Endothelial cell of umbilical vein (primary cell): ENCODE data around the gene PPM1D. TPM values are rescaled to one million over a fixed set of nuclear protein-coding genes. Genes with fewer than 3 reads are reported as not detected.

ENCODE experiments used
- BruUV-seq: library from RNA; stranded (reverse); fragments of 400-500 nt; replicated peaks from 2 replicates; lab custom pipeline; 2021; lab: Mats Ljungman, UMichigan
- CTCF ChIA-PET: fragments of 300-600, 350-600 bp; sonication (Branson Sonifier 250); formaldehyde crosslinking; loops from one replicate; lab custom pipeline; 2021; ENCODE audit warnings: antibody characterized with exemption, inconsistent platforms; lab: Charles Lee
- POLR2A ChIA-PET: fragments of 300-600, 350-600 bp; sonication (Branson Sonifier 250); formaldehyde crosslinking; loops from one replicate; lab custom pipeline; 2021; ENCODE audit warnings: antibody characterized with exemption, inconsistent platforms; lab: Charles Lee
- DNase-seq: peaks from one replicate; pipeline ENCODE4 v3.0.0-alpha.2; 2011; ENCODE audit warnings: low read depth, low spot score
- FAIRE-seq: peaks from 2 replicates; lab custom pipeline; 2011; peaks lifted over from hg19 to GRCh38; lab: Jason Lieb, UNC
- H2AFZ ChIP-seq: 2 replicates; pipeline ENCODE4 v1.6.0; 2012; ENCODE audit warnings: low read depth, low read length, control low read depth, inconsistent platforms
- H3K27ac ChIP-seq: 2 replicates; pipeline ENCODE4 v1.5.1; 2011; ENCODE audit warnings: low read depth, mild to moderate bottlenecking, control low read depth, low read length, moderate library complexity; ENCODE audit not compliant: insufficient read depth
- H3K27me3 ChIP-seq, 2 experiments: 2 replicates each; pipeline versions ENCODE4 v1.6.0 to v1.6.1; 2011; ENCODE audit warnings: low read length in 2 of 2, mixed read lengths in 1 of 2; ENCODE audit not compliant: control insufficient read depth in 2 of 2, insufficient read depth in 2 of 2
- H3K36me3 ChIP-seq, 2 experiments: 2 replicates in 1 of 2; 3 replicates in 1 of 2; pipeline ENCODE4 v1.5.1; 2011; ENCODE audit warnings: low read length in 2 of 2, mild to moderate bottlenecking in 1 of 2, moderate library complexity in 1 of 2; ENCODE audit not compliant: control insufficient read depth in 2 of 2, insufficient read depth in 2 of 2; ENCODE audit errors: extremely low read depth in 1 of 2
- H3K4me1 ChIP-seq: 3 replicates; pipeline ENCODE4 v1.5.1; 2011; ENCODE audit warnings: mild to moderate bottlenecking, low read length; ENCODE audit not compliant: control insufficient read depth, insufficient read depth; ENCODE audit errors: extremely low read depth
- H3K4me2 ChIP-seq: 2 replicates; pipeline ENCODE4 v1.6.1; 2011; ENCODE audit warnings: low read length, control low read depth, mixed read lengths; ENCODE audit not compliant: insufficient read depth
- H3K4me3 ChIP-seq, 3 experiments: fragments of 200-600 bp in 1 of 3; sonication (generic), shearing (Covaris generic) in 1 of 3; replicated peaks in 1 of 3; 2 replicates each; pipeline ENCODE4 v1.5.1; 2011 to 2016; ENCODE audit warnings: control low read depth in 3 of 3, low read length in 3 of 3, mild to moderate bottlenecking in 2 of 3, inconsistent platforms in 1 of 3, low read depth in 1 of 3, moderate library complexity in 1 of 3; ENCODE audit not compliant: insufficient read depth in 1 of 3
- H3K79me2 ChIP-seq: 2 replicates; pipeline ENCODE4 v1.6.0; 2012; ENCODE audit warnings: low read length, inconsistent platforms; ENCODE audit not compliant: control insufficient read depth, insufficient read depth
- H3K9ac ChIP-seq: replicated peaks from 2 replicates; pipeline ENCODE3; 2011; ENCODE audit warnings: low read length, control low read depth; ENCODE audit not compliant: insufficient read depth; ENCODE audit errors: extremely low read depth
- H3K9me1 ChIP-seq: replicated peaks from 3 replicates; pipeline ENCODE4 v1.6.0; 2011; ENCODE audit warnings: mild to moderate bottlenecking, low read length; ENCODE audit not compliant: control insufficient read depth, insufficient read depth; ENCODE audit errors: extremely low read depth
- H3K9me3 ChIP-seq: replicated peaks from 2 replicates; pipeline ENCODE4 v1.5.1; 2012; ENCODE audit warnings: low read length, inconsistent platforms; ENCODE audit not compliant: control insufficient read depth, insufficient read depth
- H4K20me1 ChIP-seq: replicated peaks from 2 replicates; pipeline ENCODE3; 2011; ENCODE audit warnings: mild to moderate bottlenecking, low read length; ENCODE audit not compliant: control insufficient read depth, insufficient read depth; ENCODE audit errors: extremely low read depth
- CTCF ChIP-seq, 2 donors: IDR thresholded peaks; 1 replicate in 1 of 2; 2 replicates in 1 of 2; pipeline ENCODE4 v1.5.1; 2011; ENCODE audit warnings: low read length in 2 of 2, mild to moderate bottlenecking in 2 of 2, moderate library complexity in 2 of 2, control low read depth in 1 of 2, inconsistent platforms in 1 of 2, low read depth in 1 of 2; ENCODE audit not compliant: insufficient read depth in 1 of 2; ENCODE audit errors: extremely low read depth in 1 of 2
- EZH2 ChIP-seq: IDR thresholded peaks from 2 replicates; pipeline ENCODE4 v1.6.1; 2012; ENCODE audit warnings: borderline replicate concordance, low read depth, mild to moderate bottlenecking, moderate library complexity, low read length, inconsistent platforms; ENCODE audit not compliant: severe bottlenecking
- FOS ChIP-seq: IDR thresholded peaks from 2 replicates; pipeline ENCODE4 v1.6.1; 2011; ENCODE audit warnings: mild to moderate bottlenecking, low read length, moderate library complexity, borderline replicate concordance; ENCODE audit not compliant: insufficient read depth
- GATA2 ChIP-seq: IDR thresholded peaks from 2 replicates; pipeline ENCODE4 v1.7.0; 2011; ENCODE audit warnings: low read depth, mild to moderate bottlenecking, moderate library complexity, mixed read lengths, low read length; ENCODE audit not compliant: insufficient read length, insufficient read depth
- JUN ChIP-seq: IDR thresholded peaks from 2 replicates; pipeline ENCODE4 v1.6.1; 2011; ENCODE audit warnings: borderline replicate concordance, low read depth; ENCODE audit not compliant: insufficient read length, insufficient read depth
- MAX ChIP-seq: IDR thresholded peaks from 2 replicates; pipeline ENCODE4 v1.6.1; 2011; ENCODE audit not compliant: insufficient read depth, insufficient read length
- MYC ChIP-seq: IDR thresholded peaks from one replicate; pipeline ENCODE4 v1.6.1; 2011; ENCODE audit warnings: mild to moderate bottlenecking, low read depth, low read length
- POLR2A ChIP-seq: IDR thresholded peaks from 2 replicates; pipeline ENCODE4 v1.6.1; 2012; ENCODE audit warnings: low read depth, mild to moderate bottlenecking, control low read depth, low read length
- POLR2AphosphoS5 ChIP-seq: IDR thresholded peaks from 2 replicates; pipeline ENCODE4 v1.6.1; 2012; ENCODE audit warnings: low read depth, mild to moderate bottlenecking, control low read depth, low read length, moderate library complexity; ENCODE audit not compliant: insufficient read depth
- dilution Hi-C: fragments of 300-500 bp; cut with MboI; formaldehyde crosslinking; loops from one replicate; pipeline ENCODE4 v1.15.0; 2019; ENCODE audit warnings: low sequenced_read_pairs; ENCODE audit not compliant: extremely low pct_ligation_motif_present
- intact Hi-C: fragments of 100-400 bp; cut with micrococcal nuclease; formaldehyde crosslinking; loops from one replicate; pipeline ENCODE4 v1.10.0; 2022
- polyA plus RNA-seq, 4 experiments: library from polyadenylated mRNA; depleted of rRNA in 3 of 4; stranded (reverse) in 3 of 4; unstranded in 1 of 4; fragments of >200 nt; gene quantifications; 2 replicates each; pipeline versions ENCODE4 v1.2.1 to v1.2.3, GENCODE V29; 2011 to 2012; ENCODE audit warnings: missing spikeins in 1 of 4
- total RNA-seq: library from RNA; stranded (reverse); gene quantifications from 2 replicates; pipeline ENCODE4 v1.2.3, GENCODE V29; 2021

Gene PPM1D
- total and polyA plus RNA-seq, 2 donors (not counting 3 experiments of a cell fraction or from before 2014, with no cell fraction given), result 7.9 to 19.0 TPM

- no peak for FAIRE-seq
- ChIA-PET POLR2A (no interaction called here), CTCF (interaction anchor here (0.9 to 1.4 kb wide), 2 partner anchors 13 to 16 kb away, joined by 5 to 6 read pairs; no protein-coding TSS in a partner anchor)
Measured at GRCh38 chr17:60653569-60653968, 53.6 kb downstream of the PPM1D start.

More at GRCh38 chr17:60653569-60653968, 53.6 kb downstream of the PPM1D start:
- H3K79me2 ChIP-seq, result peaks cover 27% of the 10 kb centered on the region
- H3K4me1 ChIP-seq, result no peaks in the 10 kb centered on the region
- dilution Hi-C loops (no loop called here), intact Hi-C loops (no loop called here)
- no peak overlapping the region for H3K27ac ChIP-seq
- no peak overlapping the region for H3K9ac ChIP-seq
- H3K9me3 ChIP-seq, result no peaks in the 10 kb centered on the region
- no peaks in the 10 kb centered on the region for H3K36me3 ChIP-seq
- H3K4me2 ChIP-seq, result no peak overlapping the region
- DNase-seq, result no peak
- no peaks in the 10 kb centered on the region for H3K27me3 ChIP-seq
- no peak for TF ChIP-seq EZH2
- no peak for TF ChIP-seq POLR2A
- TF ChIP-seq MAX, result no peak
- TF ChIP-seq FOS, result no peak
- no peak for TF ChIP-seq MYC
- no peak for TF ChIP-seq CTCF (IDR thresholded peaks at IDR 0.05; ENCODE audit: extremely low read depth in 1 of 2, insufficient read depth in 1 of 2, low read depth in 1 of 2, low read length in 2 of 2)
- no peak for TF ChIP-seq POLR2AphosphoS5
- no peak for TF ChIP-seq JUN
- TF ChIP-seq GATA2, result no peak
- no peak overlapping the region for H3K4me3 ChIP-seq
- no peaks in the 10 kb centered on the region for H4K20me1 ChIP-seq
- no peaks in the 10 kb centered on the region for H3K9me1 ChIP-seq
- BruUV-seq, result no TSS peak
- no peak overlapping the region for H2AFZ ChIP-seq
